HL-60/S4 treated with phorbol 12-myristate 13-acetate at 8.2 ng/mL for 4 days and 3 days (cell line): ENCODE results near the gene SMAD7.
"Not testable (repeated sequence)": the region's sequence is repeated elsewhere in the genome, so short reads cannot be mapped to it uniquely, and the experiment has no call there.

ENCODE experiments used
- in situ Hi-C: fragments of 300-500 bp; cut with MboI; formaldehyde crosslinking; loops from 2 replicates; pipeline ENCODE4 v1.15.0; 2022; ENCODE audit warnings: low sequenced_read_pairs

SMAD7 gene

GRCh38 chr18:48882379-48882778 is 68.4 kb downstream of the SMAD7 start:
- in situ Hi-C loops: no loop called here

GRCh38 chr18:48880931-48881330 is 69.8 kb downstream of the SMAD7 start:
- in situ Hi-C loops: no loop called here

- in situ Hi-C loops: no loop called here
Measured at GRCh38 chr18:48879008-48879431, 71.7 kb downstream of the SMAD7 start.

- in situ Hi-C loops: no loop called here
Measured at GRCh38 chr18:48878471-48878870, 72.3 kb downstream of the SMAD7 start.

GRCh38 chr18:48877941-48878340 is 72.8 kb downstream of the SMAD7 start:
- in situ Hi-C loops: no loop called here

- in situ Hi-C loops: no loop called here
Measured at GRCh38 chr18:48876590-48876989, 74.2 kb downstream of the SMAD7 start.

- in situ Hi-C loops: no loop called here
Measured at GRCh38 chr18:48875942-48876511, 74.7 kb downstream of the SMAD7 start.

- in situ Hi-C loops: no loop called here
Measured at GRCh38 chr18:48875314-48875941, 75.3 kb downstream of the SMAD7 start.

- in situ Hi-C loops: no loop called here
Measured at GRCh38 chr18:48874701-48875162, 76.0 kb downstream of the SMAD7 start.

- in situ Hi-C loops: no loop called here
Measured at GRCh38 chr18:48874233-48874632, 76.5 kb downstream of the SMAD7 start.

- in situ Hi-C loops: no loop called here
Measured at GRCh38 chr18:48872234-48873145, 78.3 kb downstream of the SMAD7 start.

GRCh38 chr18:48871391-48872166 is 79.2 kb downstream of the SMAD7 start:
- in situ Hi-C loops: no loop called here

GRCh38 chr18:48870926-48871325 is 79.8 kb downstream of the SMAD7 start:
- in situ Hi-C loops: not testable (repeated sequence)
